ENCODE data around the gene CYTH1.

The CYTH1 gene, protein sequence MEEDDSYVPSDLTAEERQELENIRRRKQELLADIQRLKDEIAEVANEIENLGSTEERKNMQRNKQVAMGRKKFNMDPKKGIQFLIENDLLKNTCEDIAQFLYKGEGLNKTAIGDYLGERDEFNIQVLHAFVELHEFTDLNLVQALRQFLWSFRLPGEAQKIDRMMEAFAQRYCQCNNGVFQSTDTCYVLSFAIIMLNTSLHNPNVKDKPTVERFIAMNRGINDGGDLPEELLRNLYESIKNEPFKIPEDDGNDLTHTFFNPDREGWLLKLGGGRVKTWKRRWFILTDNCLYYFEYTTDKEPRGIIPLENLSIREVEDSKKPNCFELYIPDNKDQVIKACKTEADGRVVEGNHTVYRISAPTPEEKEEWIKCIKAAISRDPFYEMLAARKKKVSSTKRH

GRCh38 chr17:78781893-78782304, at the start of gene CYTH1:
TSS of gene CYTH1 (minus strand) at chr17:78782273. CDS start at chr17:78782223, 50 bp downstream.
- ATAC-seq, result peak; percentile 5

GRCh38 chr17:78829477-78829876, 47.4 kb upstream of the CYTH1 start:
- ATAC-seq, result no peak
- TF ChIP-seq PATZ1 (CRISPR knock-in tag; IDR thresholded peaks at IDR 0.05; ENCODE audit: borderline replicate concordance) (no peak), BACH2 (CRISPR knock-in tag; IDR thresholded peaks at IDR 0.05; ENCODE audit: borderline replicate concordance) (no peak), TSHZ2 (CRISPR knock-in tag; IDR thresholded peaks at IDR 0.05) (no peak), ZFP30 (CRISPR knock-in tag; IDR thresholded peaks at IDR 0.05) (no peak), GLIS3 (CRISPR knock-in tag; IDR thresholded peaks at IDR 0.05) (no peak), SNAI2 (CRISPR knock-in tag; IDR thresholded peaks at IDR 0.05) (no peak), ESRRG (CRISPR knock-in tag; IDR thresholded peaks at IDR 0.05) (no peak), ZNF8 (CRISPR knock-in tag; IDR thresholded peaks at IDR 0.05) (no peak), ARNTL (CRISPR knock-in tag; IDR thresholded peaks at IDR 0.05; ENCODE audit: borderline replicate concordance, low read depth) (no peak), CSDC2 (CRISPR knock-in tag; IDR thresholded peaks at IDR 0.05) (no peak), PPARA (CRISPR knock-in tag; IDR thresholded peaks at IDR 0.05; ENCODE audit: borderline replicate concordance) (no peak), CREB5 (CRISPR knock-in tag; IDR thresholded peaks at IDR 0.05; ENCODE audit: low read depth) (no peak), ZFP3 (CRISPR knock-in tag; IDR thresholded peaks at IDR 0.05) (no peak), RARB (CRISPR knock-in tag; IDR thresholded peaks at IDR 0.05) (no peak), TCF4 (CRISPR knock-in tag; IDR thresholded peaks at IDR 0.05; ENCODE audit: borderline replicate concordance) (no peak), ZC3H10 (CRISPR knock-in tag; IDR thresholded peaks at IDR 0.05) (no peak)
- TF ChIP-seq, protein P1, sequence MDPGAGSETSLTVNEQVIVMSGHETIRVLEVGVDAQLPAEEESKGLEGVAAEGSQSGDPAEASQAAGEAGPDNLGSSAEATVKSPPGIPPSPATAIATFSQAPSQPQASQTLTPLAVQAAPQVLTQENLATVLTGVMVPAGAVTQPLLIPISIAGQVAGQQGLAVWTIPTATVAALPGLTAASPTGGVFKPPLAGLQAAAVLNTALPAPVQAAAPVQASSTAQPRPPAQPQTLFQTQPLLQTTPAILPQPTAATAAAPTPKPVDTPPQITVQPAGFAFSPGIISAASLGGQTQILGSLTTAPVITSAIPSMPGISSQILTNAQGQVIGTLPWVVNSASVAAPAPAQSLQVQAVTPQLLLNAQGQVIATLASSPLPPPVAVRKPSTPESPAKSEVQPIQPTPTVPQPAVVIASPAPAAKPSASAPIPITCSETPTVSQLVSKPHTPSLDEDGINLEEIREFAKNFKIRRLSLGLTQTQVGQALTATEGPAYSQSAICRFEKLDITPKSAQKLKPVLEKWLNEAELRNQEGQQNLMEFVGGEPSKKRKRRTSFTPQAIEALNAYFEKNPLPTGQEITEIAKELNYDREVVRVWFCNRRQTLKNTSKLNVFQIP (CRISPR knock-in tag; IDR thresholded peaks at IDR 0.05; ENCODE audit: borderline replicate concordance, low read depth), result no peak

More at GRCh38 chr17:78781893-78782304, at the start of gene CYTH1:
- TF ChIP-seq ESRRG (CRISPR knock-in tag; IDR thresholded peaks at IDR 0.05), result no peak
- no peak for TF ChIP-seq ARNTL (CRISPR knock-in tag; IDR thresholded peaks at IDR 0.05; ENCODE audit: borderline replicate concordance, low read depth)
- TF ChIP-seq ZNF565 (CRISPR knock-in tag; conservative IDR thresholded peaks at IDR 0.05; ENCODE audit: low read depth), result no peak
- no peak for TF ChIP-seq SNAI2 (CRISPR knock-in tag; IDR thresholded peaks at IDR 0.05)
- no peak for TF ChIP-seq RARB (CRISPR knock-in tag; IDR thresholded peaks at IDR 0.05)
- no peak for TF ChIP-seq ZNF70 (CRISPR knock-in tag; IDR thresholded peaks at IDR 0.05)
- no peak for TF ChIP-seq CSDC2 (CRISPR knock-in tag; IDR thresholded peaks at IDR 0.05)

GRCh38 chr17:78828470-78829185, 46.6 kb upstream of the CYTH1 start:
- peak; percentile 85 for ATAC-seq
- no peak for TF ChIP-seq ZNF8 (CRISPR knock-in tag; IDR thresholded peaks at IDR 0.05)
- TF ChIP-seq RARB (CRISPR knock-in tag; IDR thresholded peaks at IDR 0.05), result no peak
- TF ChIP-seq ZNF565 (CRISPR knock-in tag; conservative IDR thresholded peaks at IDR 0.05; ENCODE audit: low read depth), result no peak
- TF ChIP-seq, protein P1 (CRISPR knock-in tag; IDR thresholded peaks at IDR 0.05; ENCODE audit: borderline replicate concordance, low read depth), result no peak
- no peak for TF ChIP-seq CREB5 (CRISPR knock-in tag; IDR thresholded peaks at IDR 0.05; ENCODE audit: low read depth)
- TF ChIP-seq ZFP3 (CRISPR knock-in tag; IDR thresholded peaks at IDR 0.05), result no peak
- no peak for TF ChIP-seq PPARA (CRISPR knock-in tag; IDR thresholded peaks at IDR 0.05; ENCODE audit: borderline replicate concordance)
- no peak for TF ChIP-seq OSR1 (CRISPR knock-in tag; IDR thresholded peaks at IDR 0.05)

Data from SK-N-SH treated with all-trans-retinoic acid at 6 μM for 48 hours (cell line).